K562 (cell line): ENCODE data around the gene GADD45GIP1. TPM values are rescaled to one million over a fixed set of nuclear protein-coding genes. Genes with fewer than 3 reads are reported as not detected.

Experiments
- ASH1L ChIP-seq: fragments of 450-650 bp; IDR thresholded peaks from 2 replicates; pipeline ENCODE4 v1.6.1; 2018; ENCODE audit warnings: borderline replicate concordance, mild to moderate bottlenecking, low read depth; ENCODE audit not compliant: partially characterized antibody
- CHD4 ChIP-seq: fragments of 200-600 bp; sonication (generic); IDR thresholded peaks from 3 replicates; pipeline ENCODE4 v1.6.1; 2012; ENCODE audit warnings: low read depth, mild to moderate bottlenecking, mixed read lengths, low read length, inconsistent platforms; ENCODE audit not compliant: insufficient read depth, insufficient replicate concordance, poor library complexity, severe bottlenecking
- CREB3 ChIP-seq: fragments of 450-650 bp; conservative IDR thresholded peaks from 2 replicates; pipeline ENCODE4 v1.6.1; 2016; ENCODE audit warnings: missing genetic modification characterization, low read depth, mild to moderate bottlenecking, missing compliant biosample characterization, moderate library complexity
- MLLT1 ChIP-seq, 2 experiments: fragments of 450-650 bp; IDR thresholded peaks; 2 replicates each; pipeline ENCODE4 v1.6.1; 2016
- PHF8 ChIP-seq: fragments of 200-600 bp; sonication (generic); IDR thresholded peaks from 2 replicates; pipeline ENCODE4 v1.6.1; 2012; ENCODE audit warnings: mixed run types, mild to moderate bottlenecking, inconsistent platforms, low read length, moderate library complexity, borderline replicate concordance
- PTRF ChIP-seq: fragments of 450-650 bp; IDR thresholded peaks from 2 replicates; pipeline ENCODE4 v1.6.1; 2016; ENCODE audit warnings: mild to moderate bottlenecking, missing genetic modification characterization, missing compliant biosample characterization
- RCOR1 ChIP-seq, 2 experiments: IDR thresholded peaks; 2 replicates each; pipeline ENCODE4 v1.6.1; 2012; ENCODE audit warnings: low read depth in 2 of 2, low read length in 2 of 2, borderline replicate concordance in 1 of 2, improper control_type of control experiment in 1 of 2
- RNF219 ChIP-seq: fragments of 250-450 bp; sonication (Bioruptor Pico); IDR thresholded peaks from 2 replicates; pipeline ENCODE4 v1.5.0; 2022; ENCODE audit warnings: mild to moderate bottlenecking
- SMAD1 ChIP-seq: fragments of 150-350 bp; IDR thresholded peaks from 2 replicates; pipeline ENCODE4 v1.6.1; 2014; ENCODE audit warnings: low read length, low read depth; ENCODE audit not compliant: partially characterized antibody
- SP1 ChIP-seq: sonication (generic); formaldehyde crosslinking; IDR thresholded peaks from 2 replicates; pipeline ENCODE4 v1.8.1; 2022; ENCODE audit warnings: mild to moderate bottlenecking, missing genetic modification reagents
- TGIF2 ChIP-seq: sonication (generic); formaldehyde crosslinking; IDR thresholded peaks from 2 replicates; pipeline ENCODE4 v1.8.1; 2022; ENCODE audit warnings: mild to moderate bottlenecking, missing genetic modification reagents, moderate library complexity
- ZBTB5 ChIP-seq: fragments of 450-650 bp; IDR thresholded peaks from 2 replicates; pipeline ENCODE4 v1.6.1; 2017; ENCODE audit warnings: antibody characterized with exemption
- ZBTB7A ChIP-seq: IDR thresholded peaks from 2 replicates; pipeline ENCODE4 v1.6.1; 2011; ENCODE audit warnings: low read depth, mild to moderate bottlenecking, low read length, moderate library complexity, borderline replicate concordance; ENCODE audit not compliant: control insufficient read depth
- ZNF431 ChIP-seq: sonication (generic); formaldehyde crosslinking; IDR thresholded peaks from 2 replicates; pipeline ENCODE4 v1.8.0; 2022; ENCODE audit warnings: mild to moderate bottlenecking, missing genetic modification reagents
- ZNF561 ChIP-seq: fragments of 450-650 bp; formaldehyde crosslinking; conservative IDR thresholded peaks from 2 replicates; pipeline ENCODE4 v1.4.0; 2020; ENCODE audit warnings: mild to moderate bottlenecking, moderate library complexity
- ZNF740 ChIP-seq, 3 experiments: fragments of 200-800 bp in 1 of 3; sonication (Bioruptor generic) in 1 of 3; sonication (generic) in 1 of 3; formaldehyde crosslinking in 1 of 3; IDR thresholded peaks; 2 replicates each; pipeline versions ENCODE4 v1.6.1 to v1.8.0; 2016 to 2022; ENCODE audit warnings: mild to moderate bottlenecking in 2 of 3, missing compliant biosample characterization in 2 of 3, missing genetic modification characterization in 2 of 3, missing genetic modification reagents in 1 of 3
- polyA plus RNA-seq, 8 experiments: library from polyadenylated mRNA; depleted of rRNA in 4 of 8; stranded (reverse) in 5 of 8; unstranded in 3 of 8; fragments of >200 nt; fragmentation: Nextera tagmentation in 2 of 8; fragmentation: Illumina TruSeq in 1 of 8; extraction: Ambion mirVana in 2 of 8; extraction: Trizol in 1 of 8; gene quantifications; 2 replicates each; pipeline versions ENCODE4 v1.2.1 to v1.2.3, GENCODE V29; 2011 to 2014; ENCODE audit warnings: inconsistent platforms in 1 of 8, missing spikeins in 1 of 8
- total RNA-seq, 7 experiments: library from RNA; depleted of rRNA in 6 of 7; stranded (reverse); fragments of >200 nt in 6 of 7; fragmentation: Illumina TruSeq in 2 of 7; extraction: Trizol in 2 of 7; gene quantifications; 2 replicates each; pipeline versions ENCODE4 v1.2.1 to v1.2.3, GENCODE V29; 2011 to 2021; ENCODE audit warnings: low replicate concordance in 1 of 7

Gene GADD45GIP1
- total and polyA plus RNA-seq, 9 of the 15 experiments (the other 6 are each of a cell fraction or from before 2014, with no cell fraction given) = 5.1 to 161 (median 29.2) TPM

- TF ChIP-seq ZNF561 (CRISPR knock-in tag) (no peak), ZBTB5 (no peak), RCOR1 (IDR thresholded peaks at IDR 0.05; ENCODE audit: borderline replicate concordance in 1 of 2, low read depth in 2 of 2, low read length in 2 of 2) (peak in 1 of 2 experiments; percentile 17; a peak in 1 of 4 replicates), TGIF2 (CRISPR knock-in tag) (no peak; the same call in 1 of the 2 replicates), SP1 (CRISPR knock-in tag) (peak; percentile 99), MLLT1 (IDR thresholded peaks at IDR 0.05) (0 out of 4 replicates have a peak, but pooled peaks of 1 of the 2 experiments have one; percentile 9), PHF8 (peak; percentile 98), ZNF740 (CRISPR knock-in tag; IDR thresholded peaks at IDR 0.05) (peak; percentile 92), ZNF740 (tag; IDR thresholded peaks at IDR 0.05) (peak in 1 of 2 experiments; percentile 70; a peak in 2 of 4 replicates), PTRF (tag) (no peak), RNF219 (CRISPR knock-in tag) (no peak), CREB3 (no peak), ZBTB7A (peak; percentile 78), ASH1L (peak; percentile 97), SMAD1 (peak; percentile 95), ZNF431 (CRISPR knock-in tag) (no peak), CHD4 (no peak)
Observed at GRCh38 chr19:12937927-12938778, 18.9 kb downstream of the GADD45GIP1 start, which contains the start of gene CALR (continued).
